CD14-positive monocyte (primary cell): ENCODE data around the gene GBX1. TPM values are rescaled to one million over a fixed set of nuclear protein-coding genes. Genes with fewer than 3 reads are reported as not detected.

Experiments
- DNase-seq, 3 donors: peaks; one replicate each; pipeline ENCODE4 v3.0.0-alpha.2; 2011 to 2022
- H2AFZ ChIP-seq: 2 replicates; pipeline ENCODE4 v1.6.0; 2012; ENCODE audit warnings: mild to moderate bottlenecking, low read depth, low read length, inconsistent platforms; ENCODE audit not compliant: insufficient read depth, poor library complexity, severe bottlenecking
- H3K27ac ChIP-seq, 2 donors: 1 replicate in 1 of 2; 2 replicates in 1 of 2; pipeline ENCODE4 v1.5.1; 2012 to 2013; ENCODE audit warnings: low read length in 2 of 2, control low read depth in 1 of 2, inconsistent platforms in 1 of 2, low read depth in 1 of 2, mild to moderate bottlenecking in 1 of 2
- H3K27me3 ChIP-seq, 2 donors: one replicate each; pipeline versions ENCODE4 v1.6.0 to v1.6.1; 2011 to 2013; ENCODE audit warnings: low read length in 2 of 2; ENCODE audit not compliant: control insufficient read depth in 2 of 2, insufficient read depth in 2 of 2
- H3K36me3 ChIP-seq, 2 donors: replicated peaks in 1 of 2; 1 replicate in 1 of 2; 2 replicates in 1 of 2; pipeline versions ENCODE4 v1.5.1 to v1.6.1; 2012 to 2013; ENCODE audit warnings: low read length in 2 of 2, control low read depth in 1 of 2, inconsistent platforms in 1 of 2, mild to moderate bottlenecking in 1 of 2; ENCODE audit not compliant: insufficient read depth in 2 of 2, control insufficient read depth in 1 of 2
- H3K4me1 ChIP-seq, 2 donors: 1 replicate in 1 of 2; 2 replicates in 1 of 2; pipeline versions ENCODE4 v1.5.1 to v1.6.1; 2012 to 2013; ENCODE audit warnings: low read length in 2 of 2, control low read depth in 1 of 2, inconsistent platforms in 1 of 2, mild to moderate bottlenecking in 1 of 2, moderate library complexity in 1 of 2; ENCODE audit not compliant: insufficient read depth in 2 of 2, control insufficient read depth in 1 of 2
- H3K4me2 ChIP-seq: replicated peaks from 2 replicates; pipeline ENCODE3; 2012; ENCODE audit warnings: low read length, moderate library complexity, mild to moderate bottlenecking; ENCODE audit not compliant: poor library complexity, severe bottlenecking; ENCODE audit errors: extremely low read depth
- H3K4me3 ChIP-seq, 3 experiments: fragments of 200-600 bp in 1 of 3; sonication (generic) in 1 of 3; replicated peaks in 1 of 3; 1 replicate in 2 of 3; 2 replicates in 1 of 3; pipeline ENCODE4 v1.5.1; 2011 to 2013; ENCODE audit warnings: low read length in 3 of 3, mild to moderate bottlenecking in 3 of 3, control low read depth in 2 of 3, low read depth in 2 of 3, inconsistent platforms in 1 of 3, moderate library complexity in 1 of 3
- H3K79me2 ChIP-seq: 2 replicates; pipeline ENCODE4 v1.6.0; 2012; ENCODE audit warnings: mild to moderate bottlenecking, control low read depth, inconsistent platforms, low read length, moderate library complexity; ENCODE audit not compliant: insufficient read depth
- H3K9ac ChIP-seq: 2 replicates; pipeline ENCODE4 v1.6.0; 2017; ENCODE audit warnings: low read length, mild to moderate bottlenecking; ENCODE audit not compliant: insufficient read depth, poor library complexity, severe bottlenecking
- H3K9me3 ChIP-seq, 2 donors: replicated peaks in 1 of 2; 1 replicate in 1 of 2; 2 replicates in 1 of 2; pipeline versions ENCODE4 v1.5.1 to v1.6.1; 2012 to 2013; ENCODE audit warnings: low read length in 2 of 2, control low read depth in 1 of 2; ENCODE audit not compliant: control insufficient read depth in 1 of 2, insufficient read depth in 1 of 2
- H4K20me1 ChIP-seq: 2 replicates; pipeline ENCODE4 v1.6.0; 2012; ENCODE audit warnings: mild to moderate bottlenecking, low read length, control low read depth, moderate library complexity; ENCODE audit not compliant: insufficient read depth
- H3K27ac Mint-ChIP-seq, 7 donors: one replicate each; pipeline ENCODE4 v1.8.0; 2020; ENCODE audit warnings: mild to moderate bottlenecking in 7 of 7, mixed read lengths in 7 of 7, moderate library complexity in 6 of 7, inconsistent platforms in 2 of 7
- H3K27me3 Mint-ChIP-seq, 3 donors: one replicate each; pipeline ENCODE4 v1.8.0; 2021 to 2022; ENCODE audit warnings: low read depth in 3 of 3, mild to moderate bottlenecking in 3 of 3, mixed read lengths in 3 of 3, moderate library complexity in 3 of 3, inconsistent platforms in 1 of 3
- H3K36me3 Mint-ChIP-seq, 2 donors: one replicate each; pipeline ENCODE4 v1.8.0; 2020; ENCODE audit warnings: mixed read lengths in 2 of 2, inconsistent platforms in 1 of 2, mild to moderate bottlenecking in 1 of 2
- H3K4me1 Mint-ChIP-seq: one replicate; pipeline ENCODE4 v1.8.0; 2020; ENCODE audit warnings: mild to moderate bottlenecking, mixed read lengths
- H3K4me3 Mint-ChIP-seq, 2 donors: one replicate each; pipeline ENCODE4 v1.8.0; 2020; ENCODE audit warnings: mild to moderate bottlenecking in 2 of 2, mixed read lengths in 2 of 2, moderate library complexity in 1 of 2
- H3K9me3 Mint-ChIP-seq, 7 donors: one replicate each; pipeline ENCODE4 v1.8.0; 2020 to 2022; ENCODE audit warnings: mixed read lengths in 7 of 7, mild to moderate bottlenecking in 6 of 7, moderate library complexity in 6 of 7, inconsistent platforms in 2 of 7
- WGBS: methylation state at CpG from one replicate; pipeline ENCODE4 v1.1.5; 2013; ENCODE audit warnings: missing lambda C conversion rate; ENCODE audit not compliant: insufficient coverage; 5-methylcytosine and 5-hydroxymethylcytosine counted together
- intact Hi-C, 2 donors: fragments of 100-400 bp; cut with micrococcal nuclease; formaldehyde crosslinking; loops; one replicate each; pipeline versions ENCODE4 v1.15.0 to v1.15.1; 2023
- polyA plus RNA-seq, 3 donors: library from polyadenylated mRNA; depleted of rRNA in 1 of 3; unstranded in 2 of 3; stranded (reverse) in 1 of 3; fragments of 300-500 nt in 2 of 3; fragments of >200 nt in 1 of 3; fragmentation: Illumina TruSeq in 2 of 3; gene quantifications; 1 replicate in 2 of 3; 2 replicates in 1 of 3; pipeline ENCODE4 v1.2.3, GENCODE V29; 2012 to 2021
- TF ChIP-seq, protein P1 (sequence below): fragments of 200-600 bp; IDR thresholded peaks from one replicate; pipeline ENCODE4 v1.8.0; 2022; ENCODE audit warnings: antibody characterized with exemption, mild to moderate bottlenecking

The GBX1 gene
- polyA plus RNA-seq, 3 donors = not detected

- Histone ChIP-seq H2AFZ (no peak overlapping the region), H3K4me2 (no peak overlapping the region), H3K9me3 (no peaks in the 10 kb centered on the region), H3K27ac (no peak overlapping the region), H3K36me3 (no peaks in the 10 kb centered on the region), H3K4me3 (no peak overlapping the region), H4K20me1 (no peaks in the 10 kb centered on the region), H3K27me3 (no peaks in the 10 kb centered on the region), H3K9ac (no peak overlapping the region), H3K79me2 (no peaks in the 10 kb centered on the region), H3K4me1 (no peaks in the 10 kb centered on the region)
- WGBS = 42% methylated on average over 10 of the region's 19 CpGs
- intact Hi-C loops = no loop called here
- Mint-ChIP-seq H3K27ac (no peak overlapping the region), H3K36me3 (no peaks in the 10 kb centered on the region), H3K27me3 (peaks cover 0 to 17% (median 8%) of the 10 kb centered on the region in 3 donors), H3K9me3 (peaks cover 0 to 1% (median 0%) of the 10 kb centered on the region in 7 donors), H3K4me1 (no peaks in the 10 kb centered on the region), H3K4me3 (no peak overlapping the region)
- TF ChIP-seq, protein P1, sequence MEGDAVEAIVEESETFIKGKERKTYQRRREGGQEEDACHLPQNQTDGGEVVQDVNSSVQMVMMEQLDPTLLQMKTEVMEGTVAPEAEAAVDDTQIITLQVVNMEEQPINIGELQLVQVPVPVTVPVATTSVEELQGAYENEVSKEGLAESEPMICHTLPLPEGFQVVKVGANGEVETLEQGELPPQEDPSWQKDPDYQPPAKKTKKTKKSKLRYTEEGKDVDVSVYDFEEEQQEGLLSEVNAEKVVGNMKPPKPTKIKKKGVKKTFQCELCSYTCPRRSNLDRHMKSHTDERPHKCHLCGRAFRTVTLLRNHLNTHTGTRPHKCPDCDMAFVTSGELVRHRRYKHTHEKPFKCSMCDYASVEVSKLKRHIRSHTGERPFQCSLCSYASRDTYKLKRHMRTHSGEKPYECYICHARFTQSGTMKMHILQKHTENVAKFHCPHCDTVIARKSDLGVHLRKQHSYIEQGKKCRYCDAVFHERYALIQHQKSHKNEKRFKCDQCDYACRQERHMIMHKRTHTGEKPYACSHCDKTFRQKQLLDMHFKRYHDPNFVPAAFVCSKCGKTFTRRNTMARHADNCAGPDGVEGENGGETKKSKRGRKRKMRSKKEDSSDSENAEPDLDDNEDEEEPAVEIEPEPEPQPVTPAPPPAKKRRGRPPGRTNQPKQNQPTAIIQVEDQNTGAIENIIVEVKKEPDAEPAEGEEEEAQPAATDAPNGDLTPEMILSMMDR = no peak
- no peak for DNase-seq
These were observed 28.3 kb upstream of the GBX1 start for GRCh38 chr7:151195616-151196450.

GRCh38 chr7:151194188-151194587 lies 26.7 kb upstream of the GBX1 start:
- H3K9ac ChIP-seq = no peak overlapping the region

More at GRCh38 chr7:151194188-151194587, 26.7 kb upstream of the GBX1 start:
- no peaks in the 10 kb centered on the region for H3K36me3 ChIP-seq
- Mint-ChIP-seq H3K36me3 (no peaks in the 10 kb centered on the region), H3K9me3 (peaks cover 0 to 1% (median 0%) of the 10 kb centered on the region in 7 donors), H3K27ac (no peak overlapping the region), H3K27me3 (peaks cover 3 to 23% (median 8%) of the 10 kb centered on the region in 3 donors), H3K4me3 (no peak overlapping the region), H3K4me1 (no peaks in the 10 kb centered on the region)
- DNase-seq = no peak
- H3K27ac ChIP-seq = no peak overlapping the region
- intact Hi-C loops = no loop called here
- no peaks in the 10 kb centered on the region for H3K27me3 ChIP-seq
- no peaks in the 10 kb centered on the region for H3K9me3 ChIP-seq
- 27% methylated on average over 2 of the region's 7 CpGs for WGBS
- H3K79me2 ChIP-seq = no peaks in the 10 kb centered on the region
- no peaks in the 10 kb centered on the region for H3K4me1 ChIP-seq
- H4K20me1 ChIP-seq = no peaks in the 10 kb centered on the region
- H3K4me2 ChIP-seq = no peak overlapping the region
- H2AFZ ChIP-seq = no peak overlapping the region
- no peak overlapping the region for H3K4me3 ChIP-seq
- TF ChIP-seq, protein P1 = no peak
